HG02678 (cell line): ENCODE data around the gene PCBP3.
"Not testable (repeated sequence)": the region's sequence is repeated elsewhere in the genome, so short reads cannot be mapped to it uniquely, and the experiment has no call there.

Experiments
- ATAC-seq: cut with Tn5 transposase; IDR thresholded peaks from one replicate; pipeline ENCODE4 v1.9.1; 2021; ENCODE audit warnings: mild to moderate bottlenecking, moderate library complexity; ENCODE audit not compliant: unreplicated experiment

The PCBP3 gene

GRCh38 chr21:45887120-45887611 lies 243.6 kb downstream of the PCBP3 start:
- no peak for ATAC-seq

GRCh38 chr21:45887788-45888187 lies 244.3 kb downstream of the PCBP3 start:
- no peak for ATAC-seq

GRCh38 chr21:45888386-45889009 lies 245.0 kb downstream of the PCBP3 start:
- ATAC-seq = no peak

- ATAC-seq = no peak
These were observed 245.7 kb downstream of the PCBP3 start for GRCh38 chr21:45889256-45889655.

GRCh38 chr21:45889961-45890360 lies 246.4 kb downstream of the PCBP3 start:
- no peak for ATAC-seq

- ATAC-seq = no peak
These were observed 248.0 kb downstream of the PCBP3 start for GRCh38 chr21:45891388-45892155.

- no peak for ATAC-seq
These were observed 248.8 kb downstream of the PCBP3 start for GRCh38 chr21:45892156-45892915.

- no peak for ATAC-seq
These were observed 249.6 kb downstream of the PCBP3 start for GRCh38 chr21:45892916-45893739.

GRCh38 chr21:45893740-45894449 lies 250.4 kb downstream of the PCBP3 start:
- no peak for ATAC-seq

GRCh38 chr21:45894450-45894825 lies 250.9 kb downstream of the PCBP3 start:
- no peak for ATAC-seq

GRCh38 chr21:45894906-45895777 lies 251.6 kb downstream of the PCBP3 start:
- ATAC-seq = no peak

GRCh38 chr21:45895778-45896370 lies 252.3 kb downstream of the PCBP3 start:
- ATAC-seq = no peak

- not testable (repeated sequence) for ATAC-seq
These were observed 252.9 kb downstream of the PCBP3 start for GRCh38 chr21:45896431-45896830.

GRCh38 chr21:45897191-45898027 lies 253.9 kb downstream of the PCBP3 start:
- no peak for ATAC-seq

GRCh38 chr21:45898028-45898350 lies 254.5 kb downstream of the PCBP3 start:
- ATAC-seq = no peak

GRCh38 chr21:45898781-45899180 lies 255.3 kb downstream of the PCBP3 start:
- no peak for ATAC-seq

- ATAC-seq = no peak
These were observed 255.9 kb downstream of the PCBP3 start for GRCh38 chr21:45899317-45900033.
